ENCODE results near the gene DISC1.

- TF ChIP-seq, protein P1, sequence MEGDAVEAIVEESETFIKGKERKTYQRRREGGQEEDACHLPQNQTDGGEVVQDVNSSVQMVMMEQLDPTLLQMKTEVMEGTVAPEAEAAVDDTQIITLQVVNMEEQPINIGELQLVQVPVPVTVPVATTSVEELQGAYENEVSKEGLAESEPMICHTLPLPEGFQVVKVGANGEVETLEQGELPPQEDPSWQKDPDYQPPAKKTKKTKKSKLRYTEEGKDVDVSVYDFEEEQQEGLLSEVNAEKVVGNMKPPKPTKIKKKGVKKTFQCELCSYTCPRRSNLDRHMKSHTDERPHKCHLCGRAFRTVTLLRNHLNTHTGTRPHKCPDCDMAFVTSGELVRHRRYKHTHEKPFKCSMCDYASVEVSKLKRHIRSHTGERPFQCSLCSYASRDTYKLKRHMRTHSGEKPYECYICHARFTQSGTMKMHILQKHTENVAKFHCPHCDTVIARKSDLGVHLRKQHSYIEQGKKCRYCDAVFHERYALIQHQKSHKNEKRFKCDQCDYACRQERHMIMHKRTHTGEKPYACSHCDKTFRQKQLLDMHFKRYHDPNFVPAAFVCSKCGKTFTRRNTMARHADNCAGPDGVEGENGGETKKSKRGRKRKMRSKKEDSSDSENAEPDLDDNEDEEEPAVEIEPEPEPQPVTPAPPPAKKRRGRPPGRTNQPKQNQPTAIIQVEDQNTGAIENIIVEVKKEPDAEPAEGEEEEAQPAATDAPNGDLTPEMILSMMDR (IDR thresholded peaks at IDR 0.05): no peak
- TF ChIP-seq POLR2A (IDR thresholded peaks at IDR 0.05): no peak
Observed at GRCh38 chr1:231636157-231636556, 9.6 kb downstream of the DISC1 start.

Data from uterus (tissue), 2 donors.